GM12891 (cell line): Measurements from ENCODE around the gene NDUFS7.
A peak's percentile ranks its signal among the peaks of the same experiment; 100 is the strongest.

Experiments used
- DNase-seq: peaks from one replicate; pipeline ENCODE4 v3.0.0; 2011; ENCODE audit warnings: low spot score; ENCODE audit not compliant: insufficient read length
- FAIRE-seq: peaks from 2 replicates; lab custom pipeline; 2011; peaks lifted over from hg19 to GRCh38; lab: Jason Lieb, UNC
- PAX5 ChIP-seq: IDR thresholded peaks from 2 replicates; pipeline ENCODE4 v1.6.1; 2011; ENCODE audit warnings: low read length, moderate library complexity, mild to moderate bottlenecking; ENCODE audit not compliant: insufficient read depth, severe bottlenecking
- POLR2A ChIP-seq: IDR thresholded peaks from 2 replicates; pipeline ENCODE4 v1.6.1; 2011; ENCODE audit warnings: low read depth, low read length, control low read depth
- POLR2AphosphoS5 ChIP-seq: IDR thresholded peaks from 2 replicates; pipeline ENCODE4 v1.6.1; 2011; ENCODE audit warnings: low read depth, low read length, control low read depth
- POU2F2 ChIP-seq: IDR thresholded peaks from 2 replicates; pipeline ENCODE4 v1.6.1; 2011; ENCODE audit warnings: low read depth, mild to moderate bottlenecking, control low read depth, low read length, moderate library complexity
- SPI1 ChIP-seq: IDR thresholded peaks from 2 replicates; pipeline ENCODE4 v1.6.1; 2011; ENCODE audit warnings: low read depth, low read length, control low read depth
- TAF1 ChIP-seq: IDR thresholded peaks from 2 replicates; pipeline ENCODE4 v1.6.1; 2011; ENCODE audit warnings: low read depth, low read length, control low read depth

NDUFS7 gene

DNA sequence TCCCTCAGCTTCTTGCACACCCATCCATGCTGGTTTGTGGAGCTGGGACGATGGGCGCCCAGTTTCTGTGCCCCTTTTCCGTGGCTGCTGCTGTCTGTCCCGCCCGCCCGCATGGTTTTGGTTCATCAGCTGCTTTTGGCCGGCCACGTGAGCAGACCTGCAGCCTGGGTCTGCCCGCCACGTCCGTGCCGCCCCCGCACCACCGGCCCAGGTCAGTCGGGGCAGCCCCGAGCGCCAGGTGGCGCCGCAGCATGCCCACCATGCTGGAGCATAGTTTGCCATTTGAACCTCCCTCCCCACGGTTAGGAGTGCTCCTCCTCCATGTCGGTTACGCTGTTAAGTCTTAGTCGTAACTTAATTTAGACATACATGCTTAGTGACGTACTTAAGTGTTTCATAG, 39.2 kb downstream of the NDUFS7 start:
- DNase-seq (no peak), FAIRE-seq (no peak)
- TF ChIP-seq POLR2A (no peak), SPI1 (no peak), POU2F2 (no peak), POLR2AphosphoS5 (no peak), PAX5 (no peak), TAF1 (no peak)

DNA sequence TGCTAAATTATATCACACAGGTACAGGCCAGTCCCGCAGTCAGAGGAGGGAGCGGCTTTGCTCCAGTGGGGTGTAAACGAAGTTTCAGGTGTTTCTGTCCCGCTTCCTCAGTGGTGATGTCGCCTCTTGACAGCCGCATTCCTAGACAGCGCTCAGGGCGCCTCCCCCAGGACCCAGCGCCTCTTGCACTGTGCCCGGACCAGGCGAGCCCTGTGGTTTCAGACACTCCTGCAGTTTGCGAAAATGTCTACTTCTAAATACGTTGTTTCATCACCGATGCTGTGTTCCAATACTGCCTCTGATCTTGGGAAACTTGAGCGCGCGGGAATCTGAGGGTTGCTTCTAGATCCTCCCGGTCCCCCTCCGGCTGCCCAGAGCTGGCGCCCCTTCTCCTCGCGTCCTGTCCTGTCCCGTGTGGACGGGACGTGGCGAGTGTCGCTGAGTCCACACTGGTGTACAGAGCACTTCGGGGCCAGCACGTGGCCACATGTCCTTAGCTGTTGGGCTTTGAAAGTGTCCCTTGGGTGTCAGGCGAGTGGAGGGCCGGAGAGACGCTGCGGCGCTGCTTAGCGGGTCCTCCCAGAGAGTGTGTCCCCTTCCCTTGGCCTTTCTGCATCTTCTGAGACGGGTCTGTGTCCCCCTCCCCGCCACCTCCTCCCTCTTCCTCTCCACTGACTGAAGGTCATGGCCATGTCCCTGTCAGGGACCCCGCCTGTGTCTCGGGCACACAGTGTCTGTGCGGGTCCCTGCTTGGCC, 39.9 kb downstream of the NDUFS7 start:
- FAIRE-seq (no peak), DNase-seq (no peak)
- TF ChIP-seq TAF1 (no peak), POU2F2 (no peak), PAX5 (no peak), POLR2AphosphoS5 (no peak), POLR2A (no peak), SPI1 (no peak)

DNA sequence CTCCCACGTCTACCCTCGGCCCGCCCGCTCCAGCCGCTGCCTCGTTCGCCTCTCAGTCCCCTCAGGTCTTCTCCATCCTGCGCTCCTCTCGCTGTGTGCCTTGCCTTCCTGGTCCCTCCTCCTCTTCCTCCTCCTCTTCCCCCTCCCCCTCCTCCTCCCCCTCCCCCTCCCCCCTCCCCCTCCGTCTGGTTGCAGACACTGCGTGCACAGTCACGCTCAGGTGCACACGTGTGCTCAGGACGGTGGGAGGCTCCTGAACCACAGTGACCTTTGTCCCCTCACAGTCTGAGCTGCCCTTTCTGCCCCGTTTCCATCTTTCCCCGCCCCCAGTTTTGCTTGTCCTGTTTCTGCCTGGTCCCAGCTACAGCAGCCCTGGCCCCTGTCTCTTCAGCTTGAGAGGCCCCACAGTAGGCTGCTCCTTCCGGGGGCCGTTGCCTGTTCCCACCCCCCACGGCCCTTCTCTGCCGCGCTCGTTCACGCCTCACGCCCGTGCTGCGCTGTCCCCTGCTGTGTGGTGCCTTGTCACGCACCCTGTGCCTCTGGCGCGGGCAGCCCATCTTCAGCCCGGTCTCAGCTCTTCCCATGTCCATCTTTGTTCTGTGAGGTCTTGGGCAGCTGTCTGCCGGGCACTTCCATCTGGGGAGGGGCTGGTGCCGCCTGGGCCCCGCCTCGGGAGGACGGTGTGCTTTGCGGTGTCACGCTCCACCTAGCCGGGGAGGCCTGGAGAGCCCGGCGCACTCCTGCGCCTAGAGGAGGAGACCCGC, 40.7 kb downstream of the NDUFS7 start:
- DNase-seq (no peak), FAIRE-seq (no peak)
- no peak; the same call in 1 of the 2 replicates for TF ChIP-seq POLR2AphosphoS5
- TF ChIP-seq TAF1 = no peak
- no peak for TF ChIP-seq PAX5
- TF ChIP-seq POLR2A = no peak
- no peak for TF ChIP-seq SPI1
- TF ChIP-seq POU2F2 = no peak

DNA sequence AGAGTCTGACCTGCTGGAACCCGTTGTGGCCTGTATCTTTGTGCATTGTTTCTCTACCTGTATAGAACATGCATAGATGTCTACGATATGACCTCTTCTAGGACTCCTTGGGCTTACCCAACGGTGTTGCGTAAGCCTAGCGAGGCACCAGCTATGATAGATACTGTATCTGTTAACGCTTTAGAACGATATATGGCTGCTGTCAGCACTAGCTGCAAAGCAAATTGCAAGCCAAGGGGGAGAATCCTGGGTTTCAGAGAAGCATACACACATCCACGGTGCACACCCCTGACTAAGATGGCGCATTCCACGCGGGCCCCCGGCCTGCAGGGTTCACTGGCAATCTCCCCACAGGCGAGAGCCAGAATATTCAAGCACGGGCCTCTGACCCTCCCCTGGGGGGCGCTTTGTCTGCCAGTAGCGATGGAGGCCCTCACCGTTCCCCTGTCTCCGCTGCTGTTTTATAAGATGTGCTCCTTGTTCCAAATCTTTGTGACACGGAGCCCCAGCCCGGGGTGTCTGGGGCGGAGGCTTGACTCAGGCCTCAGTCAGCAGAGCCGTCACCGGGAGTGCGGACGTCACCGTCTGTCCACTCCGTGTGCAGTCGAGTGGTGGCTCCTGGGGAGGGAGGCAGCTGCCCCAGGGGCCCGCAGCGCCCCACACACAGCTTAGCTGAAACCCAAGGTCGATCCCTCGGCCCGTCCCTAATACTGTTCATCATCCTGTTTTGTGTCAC, 41.6 kb downstream of the NDUFS7 start:
- no peak for TF ChIP-seq TAF1
- TF ChIP-seq POLR2AphosphoS5 = 0 out of 2 replicates have a peak, but pooled peaks have one; percentile 19
- DNase-seq (no peak), FAIRE-seq (no peak)

DNA sequence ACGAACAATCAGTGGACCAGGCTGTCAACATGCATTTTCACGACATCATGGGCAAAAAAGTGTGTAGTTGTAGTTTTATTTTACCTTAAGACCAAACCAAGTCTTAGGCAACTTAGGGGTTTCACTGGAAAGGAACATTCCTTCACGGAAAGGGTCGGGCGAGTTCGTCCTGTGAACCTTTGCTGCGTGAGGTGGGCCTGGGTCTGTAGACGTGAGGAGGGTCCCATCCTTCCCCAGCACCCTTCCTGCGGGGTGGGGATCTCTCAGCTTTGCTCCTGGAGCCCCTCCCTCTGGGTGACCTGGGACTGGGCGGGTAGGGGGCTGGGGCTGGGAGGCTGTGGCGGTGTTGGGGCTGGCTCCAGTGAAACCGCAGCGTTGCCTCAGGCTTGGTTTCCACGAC, 42.2 kb downstream of the NDUFS7 start:
- TF ChIP-seq PAX5 (no peak), POLR2A (no peak), TAF1 (no peak), POU2F2 (no peak), POLR2AphosphoS5 (no peak), SPI1 (no peak)
- DNase-seq = no peak
- no peak for FAIRE-seq

DNA sequence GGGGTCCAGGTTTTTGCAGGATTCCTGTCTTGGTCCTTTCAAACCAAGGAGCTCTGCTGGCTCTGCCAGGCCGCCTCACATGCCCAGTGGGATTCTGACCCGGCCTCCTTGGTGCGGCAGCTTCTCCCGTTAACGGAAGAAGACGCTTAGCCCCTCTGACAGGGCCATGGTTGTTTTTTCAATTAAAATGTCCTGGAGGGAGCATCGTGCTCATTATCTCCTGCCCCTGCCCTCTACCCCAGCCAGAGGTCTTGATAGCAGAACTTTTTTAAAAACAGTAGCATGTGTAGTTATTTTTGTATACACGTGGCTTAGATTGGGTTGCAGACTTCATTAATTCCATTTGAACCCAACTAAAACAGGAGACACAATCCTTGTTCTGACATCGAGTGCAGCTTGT, 43.0 kb downstream of the NDUFS7 start:
- DNase-seq (no peak), FAIRE-seq (no peak)
- TF ChIP-seq POLR2A = no peak
- no peak for TF ChIP-seq SPI1
- TF ChIP-seq POU2F2 = no peak
- no peak for TF ChIP-seq TAF1
- no peak for TF ChIP-seq PAX5
- TF ChIP-seq POLR2AphosphoS5 = no peak

DNA sequence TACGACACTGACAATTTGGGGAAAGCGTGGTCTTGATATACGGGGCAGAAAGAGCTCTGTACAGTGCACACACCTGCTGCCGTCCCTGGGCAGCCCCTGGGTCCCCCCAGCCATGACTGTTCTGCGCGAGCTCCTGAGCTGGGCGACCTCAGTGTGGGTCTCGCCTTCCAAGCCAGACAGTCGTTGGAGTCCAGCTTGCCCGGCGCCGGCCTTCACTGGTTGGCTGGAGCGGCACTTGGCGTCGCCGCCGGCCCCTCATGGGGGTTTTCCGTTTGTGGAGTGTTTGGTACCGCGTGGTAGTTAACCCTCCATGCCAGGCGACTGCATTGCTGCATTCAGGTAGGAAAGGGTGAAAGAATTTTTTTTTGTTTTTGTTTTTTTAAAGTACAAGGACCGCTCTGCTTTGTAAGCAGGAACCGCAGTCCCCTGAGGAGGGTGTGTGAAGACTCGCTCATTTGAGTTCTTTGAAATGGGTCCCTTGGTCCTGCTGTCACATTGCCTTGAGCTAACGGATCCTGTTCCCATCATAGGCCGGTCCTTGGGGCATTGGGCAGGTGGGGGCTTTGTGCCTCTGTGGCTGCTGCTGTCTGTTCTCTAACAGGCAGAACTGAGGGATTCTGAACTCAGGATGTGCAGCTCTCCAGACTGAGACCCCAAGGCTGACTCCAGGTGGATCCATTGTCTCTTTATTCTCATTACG, 43.7 kb downstream of the NDUFS7 start:
- DNase-seq = no peak
- TF ChIP-seq POLR2A (no peak), POU2F2 (no peak), POLR2AphosphoS5 (no peak), PAX5 (no peak), SPI1 (no peak), TAF1 (no peak)
- no peak for FAIRE-seq

DNA sequence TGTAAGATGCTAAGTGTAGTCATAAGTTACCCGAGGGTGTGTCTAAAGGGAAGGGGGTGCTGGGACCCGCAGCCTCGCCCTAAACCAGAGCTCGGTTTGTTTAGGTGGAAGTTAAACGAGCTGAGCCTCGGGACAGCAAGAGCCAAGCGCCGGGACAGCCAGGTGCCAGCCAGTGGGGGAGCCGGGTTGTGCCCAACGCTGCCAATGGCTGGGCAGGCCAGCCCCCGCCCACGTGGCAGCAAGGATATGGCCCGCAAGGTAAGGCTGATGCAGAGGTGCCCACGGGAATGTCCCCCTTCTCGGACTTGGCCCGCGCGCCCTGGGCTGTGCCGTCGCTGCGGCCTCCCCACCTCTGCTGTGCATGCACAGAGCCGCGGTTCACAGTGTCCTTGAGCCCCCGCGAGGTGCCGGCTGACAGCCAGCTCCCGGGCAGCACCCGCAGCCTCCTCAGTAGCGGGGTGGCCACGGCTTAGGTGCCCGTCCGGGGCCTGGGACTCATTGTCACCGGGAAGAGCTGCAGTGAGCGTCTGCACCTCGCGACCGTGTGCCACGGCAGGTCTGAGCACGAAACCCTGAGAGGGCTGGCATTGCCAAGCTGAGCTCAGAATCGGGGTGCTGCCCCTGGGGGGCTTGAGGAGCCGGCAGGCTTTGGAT, 45.2 kb downstream of the NDUFS7 start:
- FAIRE-seq (no peak), DNase-seq (no peak)
- TF ChIP-seq POLR2AphosphoS5 (no peak), PAX5 (no peak), POU2F2 (no peak), TAF1 (no peak), SPI1 (no peak)
